Ovary (tissue), 3 donors: ENCODE data around the gene MYCBPAP.

ENCODE experiments used
- CTCF ChIP-seq, 3 donors: fragments of 450-650 bp in 2 of 3; fragments of 200-600 bp in 1 of 3; IDR thresholded peaks; one replicate each; pipeline versions ENCODE4 v1.5.1 to v1.8.0; 2016 to 2022; ENCODE audit warnings: antibody characterized with exemption in 3 of 3, mild to moderate bottlenecking in 1 of 3
- POLR2A ChIP-seq: fragments of 450-650 bp; IDR thresholded peaks from one replicate; pipeline ENCODE4 v1.6.1; 2017; ENCODE audit warnings: antibody characterized with exemption, mild to moderate bottlenecking, moderate library complexity
- donor health status: DM: no; HTN: no; CAD: no.

GRCh38 chr17:50549969-50550368 lies 41.7 kb downstream of the MYCBPAP start:
- TF ChIP-seq CTCF (IDR thresholded peaks at IDR 0.05) (no peak), POLR2A (no peak)
